Activated CD4-positive, alpha-beta T cell treated with anti-CD3 and anti-CD28 coated beads for 24 hours (primary cell): ENCODE results near the gene PKD2L1.
"Not testable (repeated sequence)": the region's sequence is repeated elsewhere in the genome, so short reads cannot be mapped to it uniquely, and the experiment has no call there.

Experiments
- DNase-seq, 2 donors: peaks; one replicate each; pipeline ENCODE4 v3.0.0-alpha.2; 2020; ENCODE audit warnings: low read depth in 2 of 2

PKD2L1 gene

DNA sequence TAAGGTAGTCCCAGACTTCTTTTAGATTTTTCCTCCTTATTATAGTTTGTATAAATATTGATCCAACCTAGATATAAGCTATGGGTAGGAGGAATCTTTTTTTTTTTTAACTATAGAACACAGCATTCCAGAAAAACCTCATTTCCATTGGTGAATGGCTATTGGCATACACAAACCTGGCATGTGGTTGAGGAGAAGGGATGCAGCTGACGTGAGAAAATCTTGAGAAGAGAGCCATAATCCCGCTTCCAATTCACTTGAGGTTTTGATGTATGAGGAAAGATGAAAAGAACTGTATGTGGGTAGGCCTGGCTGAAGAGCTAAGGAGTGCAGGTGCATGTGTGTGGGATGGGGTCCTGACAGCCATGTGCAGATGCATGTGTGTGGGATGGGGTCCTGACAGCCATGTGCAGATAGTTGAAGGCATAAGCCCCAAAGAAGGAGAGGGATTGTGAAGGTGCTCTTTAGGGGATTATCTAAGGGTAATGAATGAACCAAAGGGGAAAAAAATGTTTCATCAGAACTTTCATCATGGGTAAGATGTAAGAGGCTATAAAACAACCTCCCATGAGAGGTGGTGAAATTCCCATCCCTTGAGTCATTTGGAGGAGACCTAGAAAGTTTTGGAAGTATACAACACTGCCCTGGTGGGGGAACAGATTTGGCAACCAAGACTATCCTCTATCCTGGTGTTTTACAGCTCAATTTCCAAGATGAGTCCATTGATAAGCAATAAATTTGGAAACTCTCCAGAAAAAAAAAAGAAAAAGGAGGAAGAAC, 3.8 kb upstream of the PKD2L1 start:
- no peak for DNase-seq

DNA sequence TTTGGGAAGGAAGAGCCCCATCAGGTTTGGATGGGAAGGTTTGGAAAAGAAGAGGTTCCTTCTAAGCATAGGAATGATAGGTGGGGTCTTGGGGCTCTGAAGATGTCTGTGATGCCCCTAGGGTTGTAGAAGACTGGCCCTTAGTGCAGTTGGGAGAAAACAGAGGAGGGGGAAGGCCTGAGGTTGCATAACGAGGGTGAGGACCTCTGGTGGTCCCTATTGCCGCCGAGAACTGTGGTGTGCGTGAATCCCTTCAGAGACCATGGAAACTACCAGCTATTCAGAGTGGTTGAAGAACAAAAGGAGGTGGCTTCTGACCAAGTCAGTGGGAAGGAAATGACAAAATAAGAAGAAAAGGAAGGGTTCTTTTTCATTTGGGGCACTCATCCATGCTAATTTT, 3.1 kb upstream of the PKD2L1 start:
- no peak for DNase-seq

DNA sequence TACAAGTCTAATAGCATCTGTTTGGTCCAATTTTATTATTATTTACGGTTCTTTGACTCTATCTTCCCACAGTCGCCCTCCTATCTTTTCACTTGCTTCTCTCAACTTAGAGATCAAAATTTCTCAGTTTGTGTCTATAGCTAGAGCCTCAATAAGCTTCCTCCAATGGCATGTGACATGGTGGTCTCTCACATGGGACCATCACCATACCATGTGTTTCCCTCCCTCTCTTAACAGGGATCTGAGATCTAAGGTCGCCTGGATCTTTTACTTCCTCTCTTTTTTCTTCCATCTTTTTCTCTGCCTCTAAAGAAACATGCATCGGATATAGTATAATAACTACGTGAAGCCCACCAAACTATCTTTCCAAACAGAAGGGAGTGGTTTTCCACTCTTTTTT, 1.8 kb downstream of the PKD2L1 start:
- no peak for DNase-seq

DNA sequence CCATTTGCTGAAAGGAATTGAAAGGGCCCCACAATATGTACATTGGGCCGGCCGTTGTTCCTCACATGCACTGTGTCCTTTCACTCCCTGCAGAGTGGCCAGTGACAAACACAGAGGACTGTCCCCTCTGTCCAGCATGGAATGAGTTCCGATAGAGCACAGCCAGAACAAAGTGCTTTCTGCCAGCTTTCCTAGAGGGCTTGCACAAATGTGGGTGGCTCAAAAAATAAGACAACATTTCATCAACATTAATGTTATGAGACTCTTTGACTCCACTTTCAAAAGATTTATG, 2.4 kb downstream of the PKD2L1 start:
- no peak for DNase-seq

DNA sequence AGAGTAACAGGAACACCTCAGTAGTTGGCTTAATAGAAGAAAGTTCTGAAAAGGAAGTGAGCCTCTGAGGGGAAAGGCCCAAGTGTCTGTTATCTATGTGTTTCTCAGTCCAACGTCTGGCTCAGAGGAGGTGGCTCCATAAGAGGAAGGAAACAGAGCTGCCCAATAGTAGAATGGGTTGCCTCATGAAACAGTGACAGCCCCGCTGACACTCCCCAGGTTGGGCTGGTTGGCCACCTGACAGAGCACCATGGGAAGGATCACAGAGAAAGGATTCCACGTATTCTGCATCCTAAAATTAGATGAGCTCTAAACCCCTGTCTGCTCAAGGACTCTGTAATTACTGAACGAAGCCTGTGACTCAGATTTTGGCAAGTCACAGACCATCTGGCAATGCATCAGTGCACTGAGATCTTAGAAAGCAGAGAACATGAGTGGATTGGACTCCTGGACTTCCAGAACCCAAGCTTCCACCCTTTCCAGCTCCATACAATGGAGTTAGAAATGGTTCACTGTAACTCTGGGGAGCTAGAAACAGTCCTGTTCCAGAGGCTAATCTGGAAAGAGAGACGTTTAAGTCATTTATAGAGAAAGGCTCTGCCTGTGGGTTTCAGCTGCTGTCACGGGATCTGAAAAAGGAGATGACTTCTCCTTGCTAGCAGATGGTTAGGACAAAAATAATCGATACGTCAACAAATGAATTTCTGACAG, 2.9 kb downstream of the PKD2L1 start:
- no peak for DNase-seq

DNA sequence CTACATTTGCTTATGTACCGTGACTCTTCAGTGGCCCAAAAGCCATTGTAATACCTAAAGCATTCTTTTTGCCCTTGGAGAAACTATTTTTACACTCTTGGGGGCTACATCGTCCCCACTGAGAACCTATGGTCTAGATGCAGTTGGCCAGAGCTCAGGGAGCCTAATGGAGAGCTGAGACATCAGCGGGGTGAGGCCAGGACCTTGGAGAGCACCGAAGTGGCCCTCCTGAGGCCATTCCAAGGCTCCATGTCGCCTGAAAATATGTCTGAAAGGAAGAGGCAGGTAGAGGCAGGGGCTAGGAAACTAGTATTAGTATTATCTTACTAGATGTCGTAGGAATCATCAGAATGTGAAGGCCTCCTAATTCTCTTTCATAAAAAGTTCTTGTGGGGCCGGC, 4.9 kb downstream of the PKD2L1 start:
- no peak for DNase-seq

DNA sequence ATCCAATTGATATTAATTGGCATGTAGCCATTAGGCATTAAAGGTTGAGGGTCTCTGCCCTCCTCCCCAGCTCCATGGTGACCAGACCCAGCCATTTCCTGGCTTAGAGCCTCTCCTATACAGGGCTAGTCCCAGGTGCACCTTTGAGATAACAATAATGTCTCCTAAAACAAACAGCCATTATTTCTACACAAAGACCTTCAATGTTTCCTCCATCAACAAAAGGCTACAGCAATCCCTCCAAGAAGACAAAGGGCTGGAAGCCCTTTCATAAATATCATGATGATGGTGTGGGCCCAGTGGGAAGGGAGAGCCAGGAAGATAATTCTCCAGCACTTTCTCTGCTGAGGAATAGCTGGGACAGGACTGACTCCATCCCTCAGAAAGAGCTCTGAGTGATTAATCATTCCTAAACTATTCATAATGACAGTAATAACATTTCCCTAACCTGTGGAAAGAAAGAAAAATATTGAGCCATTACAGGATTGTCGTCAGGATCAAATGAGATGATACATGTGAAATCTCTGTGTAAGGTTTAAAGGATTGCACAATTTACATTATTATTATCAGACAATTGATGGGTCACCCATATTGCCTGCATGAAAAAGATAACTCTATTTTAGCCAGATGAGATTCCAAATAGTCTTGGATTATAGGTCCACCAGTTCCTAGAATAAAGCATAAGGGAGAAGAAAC, 10.2 kb downstream of the PKD2L1 start:
- DNase-seq = no peak

DNA sequence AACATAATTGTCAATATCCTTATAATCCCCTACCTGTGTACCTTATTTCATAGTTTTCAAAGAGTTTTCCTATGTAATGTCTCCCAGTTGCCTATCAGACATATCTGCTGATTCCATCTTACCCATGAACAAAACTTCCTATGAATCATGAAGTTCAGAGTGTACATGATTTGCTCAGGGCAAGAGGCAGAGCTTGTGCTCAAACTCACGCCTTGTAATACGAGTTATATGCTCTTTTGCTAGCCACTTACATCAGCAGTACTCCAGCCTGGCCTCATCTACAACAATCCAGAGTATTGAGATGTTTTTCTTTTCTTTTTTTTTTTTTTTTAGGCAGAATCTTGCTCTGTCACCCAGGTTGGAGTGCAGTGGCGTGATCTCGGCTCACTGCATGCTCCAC, 11.8 kb downstream of the PKD2L1 start:
- DNase-seq = no peak

DNA sequence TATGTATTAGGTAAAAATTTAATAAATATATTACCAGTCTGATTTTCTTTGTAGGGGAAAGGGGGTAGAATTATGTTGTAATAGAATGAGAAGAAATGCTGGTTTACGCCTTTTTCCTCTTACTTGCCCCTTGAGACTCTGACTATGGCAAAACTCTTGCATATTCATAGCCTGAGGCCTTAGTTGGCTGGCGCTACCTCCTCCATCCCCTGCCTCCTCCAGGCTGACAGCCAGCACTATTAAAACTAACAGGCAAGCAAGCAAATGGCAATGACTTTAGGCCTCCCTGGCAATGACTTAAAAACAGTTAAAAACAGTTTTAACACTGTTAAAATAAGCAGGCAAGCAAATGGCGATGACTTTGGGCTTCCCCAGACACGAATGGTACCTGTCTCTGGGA, 14.4 kb downstream of the PKD2L1 start:
- no peak for DNase-seq

DNA sequence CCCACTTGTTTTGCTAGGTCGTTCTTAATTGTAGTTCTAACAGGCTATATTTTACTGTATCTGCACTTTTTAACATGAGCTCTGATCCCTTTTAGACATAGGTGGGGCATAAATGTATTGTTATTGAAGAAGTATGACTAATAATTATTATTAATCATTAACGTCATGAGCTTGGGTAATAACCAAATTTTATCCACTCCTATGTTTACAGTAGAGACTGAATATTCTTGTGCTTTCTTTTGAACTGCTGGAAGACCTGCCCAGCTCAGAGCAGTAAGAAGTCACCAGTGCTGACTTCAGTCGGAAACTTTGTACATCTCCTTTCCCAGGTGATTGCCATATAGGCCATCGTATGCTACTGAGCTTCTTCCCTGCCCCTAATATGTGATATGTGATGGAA, 18.7 kb downstream of the PKD2L1 start:
- no peak for DNase-seq

DNA sequence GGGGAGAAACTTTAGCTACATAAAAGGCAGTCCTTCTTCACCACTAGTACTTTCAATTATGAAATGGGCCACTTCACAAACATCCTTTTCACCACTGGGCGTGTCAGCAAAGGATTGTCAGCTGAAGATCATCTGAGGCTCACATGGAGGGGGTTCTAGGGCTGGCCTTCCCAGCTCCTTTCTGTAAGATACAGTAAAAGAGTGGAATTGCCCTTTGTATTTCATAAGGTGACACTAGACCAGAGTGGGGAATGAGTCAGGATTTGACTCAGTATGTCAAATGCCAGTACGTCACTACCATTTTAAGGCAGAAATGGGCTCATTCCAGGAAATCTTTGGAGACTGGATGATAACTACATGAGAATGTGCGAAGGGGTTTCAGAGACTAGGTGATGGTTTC, 22.3 kb downstream of the PKD2L1 start:
- no peak for DNase-seq

DNA sequence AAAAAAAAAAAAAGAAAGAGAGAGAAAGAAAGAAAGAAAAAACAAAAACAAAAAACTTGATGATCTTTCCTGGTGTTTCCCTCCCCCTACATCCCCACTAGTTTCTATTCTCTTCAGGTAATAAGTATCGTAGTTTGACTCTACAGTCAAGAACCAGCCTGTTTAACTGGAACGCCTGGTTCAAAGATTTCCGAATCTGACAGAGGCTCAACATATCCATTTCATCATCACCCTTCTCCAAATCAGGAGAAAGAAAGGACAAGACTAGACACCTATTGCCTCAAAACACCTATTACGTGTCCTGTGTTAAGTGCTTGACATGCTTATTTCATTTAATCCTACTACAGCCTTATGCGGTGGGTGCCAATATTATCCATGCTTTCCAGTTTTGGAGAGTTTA, 23.2 kb downstream of the PKD2L1 start:
- DNase-seq = no peak

DNA sequence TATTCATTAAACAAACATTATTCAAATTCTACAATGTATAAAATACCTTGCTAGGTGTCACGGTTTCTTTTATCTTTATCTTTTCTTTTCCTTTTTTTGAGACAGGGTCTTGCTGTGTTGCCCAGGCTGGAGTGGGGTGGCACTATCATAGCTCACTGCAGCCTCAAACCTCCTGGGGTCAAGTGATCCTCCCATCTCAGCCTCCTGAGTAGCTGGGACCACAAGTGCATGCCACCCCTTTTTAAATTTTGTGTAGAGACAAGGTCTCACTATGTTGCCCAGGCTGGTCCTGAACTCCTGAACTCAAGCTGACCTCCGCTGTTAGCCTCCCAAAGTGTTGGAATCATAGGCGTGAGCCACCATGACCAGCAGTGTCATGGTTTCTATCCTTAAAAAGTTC, 25.6 kb downstream of the PKD2L1 start:
- no peak for DNase-seq

DNA sequence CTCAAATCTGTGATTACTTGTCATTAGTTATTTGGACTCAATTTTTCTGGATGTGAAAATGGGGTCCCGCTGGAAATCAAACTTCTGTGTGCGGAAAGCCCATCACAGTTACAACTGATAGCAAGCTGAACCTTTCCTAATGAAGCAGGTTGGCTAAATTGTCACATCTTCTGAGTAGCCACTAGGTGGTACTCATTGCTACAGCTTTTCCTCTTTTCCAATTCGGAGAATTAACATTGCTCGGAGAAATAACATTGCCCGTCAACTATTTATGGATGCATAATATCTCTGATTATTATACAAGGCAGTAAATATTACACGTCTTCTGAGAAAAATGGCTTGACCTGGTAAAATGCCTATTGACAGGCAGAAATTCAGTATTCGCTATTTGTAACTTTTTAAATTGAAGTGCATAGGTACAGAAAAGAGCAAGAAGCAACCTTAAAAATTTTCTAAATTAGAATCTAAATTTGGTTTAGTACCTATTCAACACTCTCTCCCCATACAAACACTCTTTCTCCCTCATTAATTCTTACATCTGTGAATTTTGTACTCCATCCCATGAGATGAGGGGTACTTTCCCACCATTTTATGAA, 26.2 kb downstream of the PKD2L1 start:
- DNase-seq = no peak

DNA sequence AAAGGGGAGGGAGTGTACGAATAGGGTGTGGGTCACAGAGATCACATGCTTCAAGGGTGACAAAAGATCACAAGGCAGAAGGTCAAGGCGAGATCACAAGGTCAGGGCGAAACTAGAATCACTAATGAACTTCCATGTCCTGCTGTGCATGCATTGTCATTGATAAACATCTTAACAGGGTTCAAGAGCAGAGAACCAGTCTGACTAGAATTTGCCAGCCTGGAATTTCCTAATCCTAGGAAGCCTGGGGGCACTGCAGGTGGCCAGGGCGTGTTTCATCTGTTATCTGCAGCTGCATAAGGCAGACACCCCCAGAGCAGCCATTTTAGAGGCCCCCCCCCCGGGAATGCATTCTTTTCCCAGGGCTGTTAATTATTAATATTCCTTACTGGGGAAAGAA, 28.9 kb downstream of the PKD2L1 start:
- DNase-seq = not testable (repeated sequence)

DNA sequence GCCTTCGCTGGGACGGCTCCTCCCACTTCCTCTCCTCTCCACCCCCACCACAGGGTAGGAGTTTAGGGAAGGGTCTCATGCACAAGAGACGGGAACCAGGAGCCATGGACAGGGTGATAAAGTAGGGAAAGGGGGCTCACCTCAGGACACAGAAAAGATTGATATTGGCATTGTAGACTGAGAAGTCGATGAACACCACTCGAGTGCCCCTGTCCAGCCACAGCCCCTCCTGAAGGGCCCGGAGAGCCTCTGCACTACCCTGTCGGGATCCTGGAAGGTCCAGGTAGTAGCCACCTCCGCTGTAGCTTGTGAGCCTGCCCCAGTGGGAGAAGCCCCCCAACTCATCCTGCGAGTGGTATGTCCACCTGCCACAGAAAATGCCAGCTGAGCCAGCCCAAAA, 32.8 kb downstream of the PKD2L1 start:
- no peak for DNase-seq

DNA sequence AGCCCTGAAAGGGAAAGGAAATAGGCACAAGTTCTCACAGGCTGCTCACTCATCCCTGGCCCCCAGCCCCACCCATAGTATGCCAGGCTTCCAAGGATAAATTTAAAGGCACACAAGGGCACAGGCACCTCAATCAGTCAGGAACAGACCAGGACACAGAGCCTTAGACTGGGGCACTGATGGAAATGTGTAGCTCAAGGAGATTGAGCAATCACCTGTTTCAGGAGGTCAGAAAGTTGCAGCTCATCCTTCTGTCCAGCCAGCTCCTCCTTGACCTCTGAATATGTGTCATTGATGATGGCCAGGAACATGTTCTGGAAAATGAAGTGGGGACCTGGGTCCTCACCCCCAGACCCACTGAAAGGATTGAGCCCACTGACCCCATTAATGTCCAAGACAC, 37.0 kb downstream of the PKD2L1 start:
- no peak for DNase-seq

DNA sequence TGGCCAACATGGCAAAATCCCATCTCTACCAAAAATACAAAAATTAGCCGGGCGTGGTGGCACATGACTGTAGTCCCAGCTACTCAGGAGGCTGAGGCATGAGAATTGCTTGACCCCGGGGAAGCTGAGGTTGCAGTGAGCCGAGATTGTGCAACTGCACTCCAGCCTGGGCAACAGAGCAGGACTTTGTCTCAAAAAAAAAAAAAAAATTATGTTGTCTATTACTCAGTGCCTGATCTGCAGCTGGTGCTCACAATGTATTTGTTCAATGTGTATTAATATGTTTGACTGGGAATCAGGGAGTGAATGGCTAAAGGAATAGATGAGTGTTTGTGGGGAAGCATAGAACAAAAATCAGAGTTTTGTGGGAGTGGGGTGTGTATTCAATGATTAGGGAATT, 37.7 kb downstream of the PKD2L1 start:
- DNase-seq = not testable (repeated sequence)

DNA sequence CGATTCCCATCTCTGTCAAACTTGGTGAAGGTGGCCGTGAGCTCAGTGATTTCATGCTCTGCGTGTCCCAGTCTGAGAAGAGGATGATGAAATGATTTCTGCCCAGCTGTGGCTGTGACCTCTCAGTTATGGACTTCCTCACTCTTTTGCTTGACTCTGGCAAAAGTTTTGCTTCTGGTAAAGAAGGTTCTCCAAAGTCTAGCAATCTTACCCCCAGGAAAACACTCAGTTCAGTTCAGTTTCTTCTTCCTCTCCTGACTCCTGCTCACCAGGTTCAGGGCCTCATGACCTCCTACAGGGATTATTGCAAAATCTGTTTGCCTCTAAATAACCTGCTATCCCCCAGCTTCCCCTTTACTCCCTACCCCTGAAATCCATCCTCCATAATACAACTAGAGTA, 38.7 kb downstream of the PKD2L1 start:
- no peak for DNase-seq

DNA sequence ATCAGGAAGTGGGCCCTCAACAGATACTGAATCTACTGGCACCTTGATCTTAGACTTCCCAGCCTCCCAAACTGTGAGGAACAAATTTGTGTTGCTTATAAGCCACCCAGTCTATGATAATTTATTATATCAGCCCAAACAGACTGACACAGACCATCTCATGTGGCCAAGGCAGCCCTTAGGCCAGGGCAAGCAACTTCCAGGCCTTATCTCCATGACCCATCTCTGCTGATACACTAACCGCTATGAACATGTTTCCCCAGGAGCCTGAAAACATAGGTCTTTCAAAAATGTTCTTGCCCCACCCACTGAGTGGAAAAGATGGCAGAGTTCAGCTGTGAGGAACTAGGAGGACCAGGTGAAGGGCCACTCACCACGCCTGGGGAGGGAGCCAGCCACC, 40.4 kb downstream of the PKD2L1 start:
- no peak for DNase-seq

DNA sequence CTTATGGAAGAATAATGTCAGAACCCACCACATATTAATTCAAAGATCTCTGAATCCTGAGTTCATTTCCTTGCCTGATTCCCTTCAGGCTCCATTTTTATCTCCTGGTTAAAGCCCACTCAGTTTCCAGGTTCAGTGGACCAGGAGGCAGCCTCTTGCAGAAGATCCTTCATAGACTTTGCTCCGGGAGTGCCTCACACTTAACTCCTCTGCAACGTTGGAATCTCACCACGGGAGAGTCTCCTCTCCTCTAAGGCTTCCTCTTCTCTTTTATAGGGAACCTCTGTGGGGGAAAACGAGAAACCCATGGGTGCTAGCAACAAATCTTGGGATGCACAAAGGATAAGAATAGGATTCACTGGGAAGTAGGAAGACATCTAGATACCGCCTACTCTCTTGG, 41.8 kb downstream of the PKD2L1 start:
- no peak for DNase-seq

DNA sequence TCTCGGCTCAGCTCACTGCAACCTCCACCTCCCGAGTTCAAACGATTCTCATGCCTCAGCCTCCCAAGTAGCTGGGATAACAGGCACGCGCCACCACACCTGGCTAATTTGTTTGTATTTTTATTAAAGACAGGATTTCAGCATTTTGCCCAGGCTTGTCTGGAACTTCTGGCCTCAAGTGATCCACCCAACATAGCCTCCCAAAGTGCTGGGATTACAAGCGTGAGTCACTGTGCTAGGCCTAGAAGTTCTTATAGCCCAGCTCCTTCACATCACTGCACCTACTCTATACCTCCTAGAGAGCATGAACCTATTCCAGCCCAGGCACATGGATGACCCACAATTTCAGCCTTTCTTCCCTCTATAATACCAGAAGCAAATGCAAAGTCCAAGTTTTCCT, 42.3 kb downstream of the PKD2L1 start:
- no peak for DNase-seq
